ENCODE data around the gene PHIP.

GRCh38 chr6:78936515-78936914, 141.5 kb downstream of the PHIP start:
- TF ChIP-seq, protein P1, sequence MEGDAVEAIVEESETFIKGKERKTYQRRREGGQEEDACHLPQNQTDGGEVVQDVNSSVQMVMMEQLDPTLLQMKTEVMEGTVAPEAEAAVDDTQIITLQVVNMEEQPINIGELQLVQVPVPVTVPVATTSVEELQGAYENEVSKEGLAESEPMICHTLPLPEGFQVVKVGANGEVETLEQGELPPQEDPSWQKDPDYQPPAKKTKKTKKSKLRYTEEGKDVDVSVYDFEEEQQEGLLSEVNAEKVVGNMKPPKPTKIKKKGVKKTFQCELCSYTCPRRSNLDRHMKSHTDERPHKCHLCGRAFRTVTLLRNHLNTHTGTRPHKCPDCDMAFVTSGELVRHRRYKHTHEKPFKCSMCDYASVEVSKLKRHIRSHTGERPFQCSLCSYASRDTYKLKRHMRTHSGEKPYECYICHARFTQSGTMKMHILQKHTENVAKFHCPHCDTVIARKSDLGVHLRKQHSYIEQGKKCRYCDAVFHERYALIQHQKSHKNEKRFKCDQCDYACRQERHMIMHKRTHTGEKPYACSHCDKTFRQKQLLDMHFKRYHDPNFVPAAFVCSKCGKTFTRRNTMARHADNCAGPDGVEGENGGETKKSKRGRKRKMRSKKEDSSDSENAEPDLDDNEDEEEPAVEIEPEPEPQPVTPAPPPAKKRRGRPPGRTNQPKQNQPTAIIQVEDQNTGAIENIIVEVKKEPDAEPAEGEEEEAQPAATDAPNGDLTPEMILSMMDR (IDR thresholded peaks at IDR 0.05; ENCODE audit: low read depth, low read length, poor library complexity, severe bottlenecking): no peak
- no peak for TF ChIP-seq EZH2phosphoT487 (IDR thresholded peaks at IDR 0.05; ENCODE audit: borderline replicate concordance, low read length)
